ENCODE results near the gene TBX1. TPM values are rescaled to one million over a fixed set of nuclear protein-coding genes. Genes with fewer than 3 reads are reported as not detected.

Gene TBX1
- polyA plus RNA-seq, 1 donor (not counting 4 experiments of a cell fraction or from before 2014, with no cell fraction given): 0.10 TPM

- TF ChIP-seq, protein P1, sequence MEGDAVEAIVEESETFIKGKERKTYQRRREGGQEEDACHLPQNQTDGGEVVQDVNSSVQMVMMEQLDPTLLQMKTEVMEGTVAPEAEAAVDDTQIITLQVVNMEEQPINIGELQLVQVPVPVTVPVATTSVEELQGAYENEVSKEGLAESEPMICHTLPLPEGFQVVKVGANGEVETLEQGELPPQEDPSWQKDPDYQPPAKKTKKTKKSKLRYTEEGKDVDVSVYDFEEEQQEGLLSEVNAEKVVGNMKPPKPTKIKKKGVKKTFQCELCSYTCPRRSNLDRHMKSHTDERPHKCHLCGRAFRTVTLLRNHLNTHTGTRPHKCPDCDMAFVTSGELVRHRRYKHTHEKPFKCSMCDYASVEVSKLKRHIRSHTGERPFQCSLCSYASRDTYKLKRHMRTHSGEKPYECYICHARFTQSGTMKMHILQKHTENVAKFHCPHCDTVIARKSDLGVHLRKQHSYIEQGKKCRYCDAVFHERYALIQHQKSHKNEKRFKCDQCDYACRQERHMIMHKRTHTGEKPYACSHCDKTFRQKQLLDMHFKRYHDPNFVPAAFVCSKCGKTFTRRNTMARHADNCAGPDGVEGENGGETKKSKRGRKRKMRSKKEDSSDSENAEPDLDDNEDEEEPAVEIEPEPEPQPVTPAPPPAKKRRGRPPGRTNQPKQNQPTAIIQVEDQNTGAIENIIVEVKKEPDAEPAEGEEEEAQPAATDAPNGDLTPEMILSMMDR (optimal IDR thresholded peaks at IDR 0.05 in 1 of 3, IDR thresholded peaks at IDR 0.05 in 1 of 3, conservative IDR thresholded peaks at IDR 0.05 in 1 of 3; ENCODE audit: extremely low read depth in 1 of 3, insufficient read depth in 2 of 3, low read length in 3 of 3): no peak
- TF ChIP-seq EZH2 (IDR thresholded peaks at IDR 0.05; ENCODE audit: low read length): no peak
- Histone ChIP-seq H3K4me1 (ENCODE audit: control insufficient read depth, extremely low read depth, insufficient read depth, low read length) (no peaks in the 10 kb centered on the region), H3K9me1 (ENCODE audit: control insufficient read depth, extremely low read depth, insufficient read depth, low read length) (no peaks in the 10 kb centered on the region), H4K20me1 (ENCODE audit: control insufficient read depth, extremely low read depth, insufficient read depth, low read length) (no peaks in the 10 kb centered on the region), H3K4me2 (ENCODE audit: control insufficient read depth, extremely low read depth, insufficient read depth, low read depth, low read length) (no peak overlapping the region), H3K9ac (ENCODE audit: control insufficient read depth, extremely low read depth, insufficient read depth, low read length) (no peak overlapping the region), H3K79me2 (ENCODE audit: control insufficient read depth, insufficient read depth, low read length) (no peaks in the 10 kb centered on the region), H3K9me3 (ENCODE audit: control insufficient read depth, low read depth, low read length) (no peaks in the 10 kb centered on the region), H2AFZ (ENCODE audit: control insufficient read depth, low read length) (no peak overlapping the region), H3K27ac (ENCODE audit: control insufficient read depth, insufficient read depth, low read length) (no peak overlapping the region), H3K36me3 (ENCODE audit: control insufficient read depth in 2 of 2, extremely low read depth in 1 of 2, insufficient read depth in 2 of 2, low read length in 2 of 2) (peaks cover 4% of the 10 kb centered on the region in 2 experiments), H3K27me3 (ENCODE audit: control insufficient read depth, extremely low read depth, insufficient read depth, low read length) (no peaks in the 10 kb centered on the region), H3K4me3 (ENCODE audit: control insufficient read depth in 2 of 3, extremely low read depth in 1 of 3, insufficient read depth in 2 of 3, low read depth in 1 of 3, low read length in 3 of 3) (no peak overlapping the region)
- DNase-seq (ENCODE audit: low read depth, low spot score) (no peak), FAIRE-seq (no peak)
- dilution Hi-C loops (cut with MboI; ENCODE audit: extremely low pct_ligation_motif_present, low sequenced_read_pairs): no loop called here
Observed at GRCh38 chr22:19796160-19796559, 35.6 kb downstream of the TBX1 start.

DNA sequence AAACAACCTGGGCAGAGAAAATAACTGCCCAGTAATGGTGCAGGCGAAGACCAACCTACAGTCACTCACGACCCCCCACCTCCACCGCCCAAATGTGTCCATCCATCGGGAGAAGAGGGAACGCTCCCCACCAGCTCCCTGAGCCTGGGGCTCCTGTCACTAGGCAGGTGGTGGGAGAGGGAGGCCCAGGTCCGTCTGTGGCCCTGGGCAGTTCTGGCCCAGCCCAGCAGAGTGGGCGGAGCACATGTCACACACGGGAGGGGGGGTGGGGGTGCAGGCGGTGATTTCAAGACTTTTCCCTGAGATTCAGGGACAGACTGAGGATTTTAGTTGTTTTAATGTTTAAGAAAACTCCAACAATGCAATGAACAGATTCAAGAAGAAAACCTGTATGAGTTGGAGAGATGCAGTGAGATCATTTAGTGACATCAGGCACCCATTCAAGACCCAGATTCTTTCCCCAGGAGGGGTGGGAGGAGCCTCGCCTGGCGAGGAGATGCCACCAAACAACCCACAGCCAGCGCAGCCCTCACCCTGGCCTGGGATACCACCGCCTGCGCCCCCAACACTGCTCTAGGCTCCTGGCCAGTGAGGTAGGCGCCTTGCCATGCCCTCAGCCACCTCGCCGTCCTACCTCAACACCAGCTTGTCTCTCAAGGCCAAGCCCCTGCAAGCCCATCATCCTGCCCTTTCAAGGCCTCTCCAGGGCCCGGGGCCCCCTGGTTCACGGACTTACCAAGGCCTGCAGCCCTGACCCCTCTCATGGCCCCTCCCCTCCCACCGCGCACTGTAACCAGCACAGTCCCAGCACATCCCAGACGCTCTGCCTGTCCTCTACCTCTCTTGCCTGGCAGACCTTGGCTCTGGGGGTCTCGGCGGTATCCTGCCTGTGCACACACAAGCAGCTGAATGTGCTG lies 36.8 kb downstream of the TBX1 start:
- TF ChIP-seq, protein P1 (optimal IDR thresholded peaks at IDR 0.05 in 1 of 3, IDR thresholded peaks at IDR 0.05 in 1 of 3, conservative IDR thresholded peaks at IDR 0.05 in 1 of 3; ENCODE audit: extremely low read depth in 1 of 3, insufficient read depth in 2 of 3, low read length in 3 of 3): no peak
- no peak for DNase-seq (ENCODE audit: low read depth, low spot score)
- dilution Hi-C loops (cut with MboI; ENCODE audit: extremely low pct_ligation_motif_present, low sequenced_read_pairs): no loop called here

More for the DNA sequence above, 36.8 kb downstream of the TBX1 start:
- H3K4me1 ChIP-seq (ENCODE audit: control insufficient read depth, extremely low read depth, insufficient read depth, low read length): no peaks in the 10 kb centered on the region
- no peaks in the 10 kb centered on the region for H4K20me1 ChIP-seq (ENCODE audit: control insufficient read depth, extremely low read depth, insufficient read depth, low read length)
- no peak overlapping the region for H3K27ac ChIP-seq (ENCODE audit: control insufficient read depth, insufficient read depth, low read length)
- H3K36me3 ChIP-seq (ENCODE audit: control insufficient read depth in 2 of 2, extremely low read depth in 1 of 2, insufficient read depth in 2 of 2, low read length in 2 of 2): peaks cover 3 to 4% of the 10 kb centered on the region in 2 experiments
- no peak overlapping the region for H3K4me3 ChIP-seq (ENCODE audit: control insufficient read depth in 2 of 3, extremely low read depth in 1 of 3, insufficient read depth in 2 of 3, low read depth in 1 of 3, low read length in 3 of 3)
- no peaks in the 10 kb centered on the region for H3K27me3 ChIP-seq (ENCODE audit: control insufficient read depth, extremely low read depth, insufficient read depth, low read length)
- FAIRE-seq: no peak
- no peak overlapping the region for H3K9ac ChIP-seq (ENCODE audit: control insufficient read depth, extremely low read depth, insufficient read depth, low read length)
- H2AFZ ChIP-seq (ENCODE audit: control insufficient read depth, low read length): no peak overlapping the region
- H3K79me2 ChIP-seq (ENCODE audit: control insufficient read depth, insufficient read depth, low read length): no peaks in the 10 kb centered on the region
- no peak overlapping the region for H3K4me2 ChIP-seq (ENCODE audit: control insufficient read depth, extremely low read depth, insufficient read depth, low read depth, low read length)
- no peaks in the 10 kb centered on the region for H3K9me1 ChIP-seq (ENCODE audit: control insufficient read depth, extremely low read depth, insufficient read depth, low read length)
- H3K9me3 ChIP-seq (ENCODE audit: control insufficient read depth, low read depth, low read length): no peaks in the 10 kb centered on the region

Data from keratinocyte (primary cell).